ENCODE measurements around the gene SARS1.

- no peak for TF ChIP-seq EZH2 (IDR thresholded peaks at IDR 0.05)
- no peak for TF ChIP-seq POLR2AphosphoS5 (IDR thresholded peaks at IDR 0.05; ENCODE audit: borderline replicate concordance, low read depth, low read length)
Measured at GRCh38 chr1:109265741-109266330, 52.1 kb downstream of the SARS1 start.
